ENCODE results near the gene POLR1D. TPM values are rescaled to one million over a fixed set of nuclear protein-coding genes. Genes with fewer than 3 reads are reported as not detected.

The POLR1D gene
- total RNA-seq: 100 to 1,000 TPM; 123 to 124 TPM

- Histone ChIP-seq H3K9me3 (no peaks in the 10 kb centered on the region), H3K27me3 (no peaks in the 10 kb centered on the region), H3K4me3 (peak within 1 kb of the TSS; percentile 65), H3K36me3 (no peaks in the 10 kb centered on the region), H3K27ac (peak within 1 kb of the TSS; percentile 96), H3K9ac (ENCODE audit: low read depth in 2 of 2, low read length in 2 of 2) (peak within 1 kb of the TSS; percentile 93 to 94), H3K4me1 (peaks cover 13% of the 10 kb centered on the region)
- TF ChIP-seq CTCF (IDR thresholded peaks at IDR 0.05): no peak
- intact Hi-C loops (cut with DNase I): loop anchor here (10.0 kb wide), 1 partner anchor 197 kb away; the partner anchor contains the start of gene GTF3A
- DNase-seq: peak; percentile 89
These were observed at the start of gene POLR1D for GRCh38 chr13:27621366-27622101. Gene POLR1D, plus strand, starts transcription at chr13:27621892. Its CDS starts 92 bp downstream, at chr13:27621984.

GRCh38 chr13:27572234-27572901 lies 49.3 kb upstream of the POLR1D start:
- Histone ChIP-seq H3K36me3 (no peaks in the 10 kb centered on the region), H3K27ac (no peak overlapping the region), H3K4me3 (no peak overlapping the region), H3K9me3 (no peaks in the 10 kb centered on the region), H3K4me1 (no peaks in the 10 kb centered on the region), H3K9ac (ENCODE audit: low read depth in 2 of 2, low read length in 2 of 2) (no peak overlapping the region), H3K27me3 (no peaks in the 10 kb centered on the region)
- intact Hi-C loops (cut with DNase I): no loop called here
- TF ChIP-seq CTCF (IDR thresholded peaks at IDR 0.05): no peak
- DNase-seq: no peak

- TF ChIP-seq CTCF (IDR thresholded peaks at IDR 0.05): no peak
- no peaks in the 10 kb centered on the region for H3K36me3 ChIP-seq
- H3K27ac ChIP-seq: no peak overlapping the region
- intact Hi-C loops (cut with DNase I): no loop called here
- no peaks in the 10 kb centered on the region for H3K4me1 ChIP-seq
- no peak for DNase-seq
- no peak overlapping the region for H3K9ac ChIP-seq (ENCODE audit: low read depth in 2 of 2, low read length in 2 of 2)
- H3K4me3 ChIP-seq: no peak overlapping the region
- H3K9me3 ChIP-seq: no peaks in the 10 kb centered on the region
- no peaks in the 10 kb centered on the region for H3K27me3 ChIP-seq
These were observed 48.4 kb upstream of the POLR1D start for GRCh38 chr13:27573265-27573664.

- H3K36me3 ChIP-seq: no peaks in the 10 kb centered on the region
- H3K4me1 ChIP-seq: no peaks in the 10 kb centered on the region
These were observed 47.0 kb upstream of the POLR1D start for GRCh38 chr13:27574661-27575060.

More at GRCh38 chr13:27574661-27575060, 47.0 kb upstream of the POLR1D start:
- no peak for DNase-seq
- no peak overlapping the region for H3K27ac ChIP-seq
- no peak overlapping the region for H3K9ac ChIP-seq (ENCODE audit: low read depth in 2 of 2, low read length in 2 of 2)
- no peak for TF ChIP-seq CTCF (IDR thresholded peaks at IDR 0.05)
- H3K4me3 ChIP-seq: no peak overlapping the region
- no peaks in the 10 kb centered on the region for H3K9me3 ChIP-seq
- intact Hi-C loops (cut with DNase I): no loop called here
- H3K27me3 ChIP-seq: no peaks in the 10 kb centered on the region

All from colonic mucosa (tissue), 4 donors.